Measurements from ENCODE around the gene LY6G6D.

LY6G6D gene

DNA sequence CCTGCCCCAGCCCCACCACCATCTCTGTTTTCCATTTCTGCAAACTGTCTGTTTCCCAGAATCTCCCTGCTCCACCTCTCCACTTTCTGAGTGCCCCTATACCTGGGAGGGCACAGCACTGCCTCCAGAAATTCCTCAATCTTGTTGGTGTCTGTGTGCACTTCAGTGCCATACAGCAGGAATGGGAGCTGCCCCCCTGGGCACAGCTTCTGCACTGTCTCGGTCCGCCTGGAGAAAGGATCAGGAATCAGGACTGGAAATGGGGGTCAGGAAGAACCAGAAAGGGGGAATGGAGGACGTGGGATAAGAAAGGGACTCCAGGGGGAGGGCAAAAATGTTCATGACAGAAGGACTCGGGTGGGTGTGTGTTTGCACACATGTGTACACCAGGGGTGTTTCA lies 18.6 kb downstream of the LY6G6D start:
- no peak for DNase-seq (ENCODE audit: extremely low read depth in 1 of 2, low read depth in 1 of 2)

- no peak for DNase-seq (ENCODE audit: extremely low read depth in 1 of 2, low read depth in 1 of 2)
Observed at GRCh38 chr6:31734247-31734820, 19.2 kb downstream of the LY6G6D start.

GRCh38 chr6:31734821-31735406 lies 19.8 kb downstream of the LY6G6D start:
- peak in 1 of 2 donors; percentile 52 for DNase-seq (ENCODE audit: extremely low read depth in 1 of 2, low read depth in 1 of 2)

DNA sequence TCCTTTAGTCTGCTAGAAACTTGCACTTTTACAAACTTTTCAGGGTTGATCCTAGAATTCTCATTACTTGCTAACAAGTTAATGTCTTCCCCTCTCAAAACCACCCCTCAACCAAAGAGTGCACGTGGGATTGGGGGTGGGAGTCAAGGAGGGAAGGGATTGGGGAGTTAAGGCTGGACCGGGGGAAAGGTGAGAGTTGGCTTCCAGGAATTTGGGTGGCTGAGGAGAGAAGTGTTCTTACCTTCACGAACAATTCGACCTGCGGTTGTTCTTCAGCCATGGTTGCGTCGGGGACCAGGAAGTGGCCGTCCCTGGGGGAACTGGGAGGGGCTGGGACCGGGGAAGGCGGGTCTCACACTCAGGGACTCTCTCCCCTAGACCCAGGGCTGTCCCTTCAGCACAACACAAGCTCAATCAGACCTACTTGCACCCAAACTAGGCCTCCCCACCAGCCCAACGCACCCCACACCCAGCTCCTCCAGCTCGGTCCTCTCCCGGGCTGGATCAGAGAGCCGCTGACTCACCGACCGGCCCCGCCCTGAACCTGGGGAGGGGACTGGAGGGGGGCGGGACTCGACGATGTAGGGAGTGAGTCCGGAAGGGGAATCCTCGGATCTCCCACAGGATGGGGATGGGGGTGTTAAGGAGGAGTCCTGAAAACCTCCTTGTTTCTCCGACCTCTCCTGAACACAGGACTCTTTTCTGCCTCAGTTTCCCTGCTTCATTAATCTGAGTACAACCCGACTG lies 21.0 kb downstream of the LY6G6D start, which contains the start of gene CLIC1:
TSS of gene CLIC1 (minus strand) at position 510 of the 747 bp plus-strand sequence. CDS start at position 280, 230 bp downstream.
- DNase-seq (ENCODE audit: extremely low read depth in 1 of 2, low read depth in 1 of 2), result peak; percentile 66 to 75

DNA sequence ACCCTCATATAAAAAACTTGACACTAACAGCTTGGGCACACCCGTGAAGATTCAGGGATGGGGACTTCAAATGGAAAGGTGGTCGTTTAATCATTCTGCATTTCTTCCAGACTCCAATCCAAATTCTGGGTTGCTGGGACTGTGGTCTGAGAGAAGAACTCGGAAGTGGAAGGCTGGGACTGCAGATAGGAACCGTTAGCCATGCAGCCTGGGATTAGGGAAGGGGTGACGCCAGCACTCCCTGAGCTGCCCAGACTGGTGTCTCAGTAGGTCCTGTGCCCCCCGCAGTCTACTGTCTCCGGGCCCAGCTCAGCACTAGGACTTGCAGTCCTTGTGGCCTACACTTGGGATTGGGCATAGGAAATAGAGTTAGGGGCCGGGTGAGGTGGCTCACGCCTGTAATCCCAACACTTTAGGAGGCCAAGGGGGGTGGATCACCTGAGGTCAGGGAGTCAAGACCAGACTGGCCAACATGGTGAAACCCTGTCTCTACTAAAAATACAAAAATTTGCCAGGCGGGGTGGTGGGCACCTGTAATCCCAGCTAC lies 21.7 kb downstream of the LY6G6D start:
- no peak for DNase-seq (ENCODE audit: extremely low read depth in 1 of 2, low read depth in 1 of 2)

DNA sequence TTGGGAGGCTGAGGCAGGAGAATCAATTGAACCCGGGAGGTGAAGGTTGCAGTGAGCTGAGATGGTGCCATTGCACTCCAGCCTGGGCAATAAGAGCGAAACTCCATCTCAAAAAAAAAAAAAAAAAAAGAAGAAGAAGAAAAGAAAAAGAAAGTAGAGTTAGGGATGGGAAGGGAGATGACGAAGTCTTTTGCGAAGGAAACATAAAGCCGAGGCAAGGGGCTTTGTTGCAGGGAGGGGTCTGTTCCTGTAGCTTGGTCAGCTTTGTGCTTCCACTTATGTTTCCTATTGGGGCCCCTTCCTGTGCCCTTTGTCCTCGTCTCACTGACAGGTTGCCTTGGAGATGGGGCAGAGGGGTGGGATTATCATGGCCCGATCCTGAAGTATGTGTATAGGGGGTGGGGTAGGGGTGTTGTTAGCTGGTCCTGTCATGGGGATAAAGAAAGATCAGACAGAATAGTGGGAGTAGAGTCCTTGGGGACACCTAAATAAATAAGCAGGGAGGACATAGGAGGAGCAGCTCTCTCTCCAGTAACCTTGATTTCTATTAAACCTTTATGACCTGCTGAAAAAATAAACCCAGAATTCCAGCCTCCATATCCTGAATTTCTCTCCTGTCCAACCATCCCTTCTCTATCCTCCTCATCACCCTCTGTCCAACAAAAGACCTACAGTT lies 22.3 kb downstream of the LY6G6D start:
- DNase-seq (ENCODE audit: extremely low read depth in 1 of 2, low read depth in 1 of 2), result no peak

DNA sequence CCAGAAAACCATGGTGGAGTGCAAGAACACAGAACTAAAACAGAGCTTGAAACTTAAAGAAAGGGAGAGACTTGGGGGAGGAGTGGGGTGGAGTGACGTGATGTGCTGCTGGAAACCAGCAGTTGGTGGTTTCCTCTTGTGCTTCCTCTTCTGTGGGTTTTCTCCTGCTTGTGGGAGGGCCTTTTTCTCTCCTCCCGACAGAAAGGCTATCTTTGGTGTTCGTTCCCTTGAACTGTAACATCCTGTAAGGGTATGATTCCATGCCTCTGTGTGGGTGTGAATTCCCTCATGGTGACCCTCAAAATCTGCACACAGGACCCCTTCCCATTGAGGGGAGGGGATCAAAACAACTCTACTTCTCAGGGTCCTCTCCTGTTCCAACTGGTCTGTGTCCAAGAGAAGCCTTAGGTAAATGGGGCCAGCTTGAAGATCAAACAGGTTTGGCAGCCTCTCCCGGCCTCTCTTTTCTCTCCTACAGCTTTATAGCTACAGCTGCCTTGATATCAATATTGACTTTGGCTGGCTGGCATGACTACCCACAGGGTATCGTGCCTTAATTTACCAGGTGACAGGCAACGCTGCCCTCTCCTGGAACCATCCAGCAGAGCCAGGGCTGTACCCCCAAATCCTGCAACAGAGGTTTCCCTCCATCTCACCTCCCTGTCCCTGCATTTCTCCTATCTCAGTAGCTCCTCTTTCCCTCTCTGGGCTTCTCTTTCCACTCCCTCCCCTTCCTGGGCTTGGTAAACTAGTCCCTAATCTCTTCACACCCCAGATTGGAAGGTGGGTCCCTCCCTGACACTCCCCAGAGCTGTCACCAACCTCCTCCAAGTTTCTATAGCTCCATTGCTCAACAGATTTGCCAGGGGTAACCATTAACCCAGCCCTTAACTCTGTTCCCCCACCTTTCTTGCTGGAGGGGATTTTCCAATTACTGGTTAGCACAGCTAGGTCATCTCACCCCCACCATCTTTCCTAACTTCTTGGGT lies 23.1 kb downstream of the LY6G6D start:
- peak in 1 of 2 donors; percentile 63 for DNase-seq (ENCODE audit: extremely low read depth in 1 of 2, low read depth in 1 of 2)

DNA sequence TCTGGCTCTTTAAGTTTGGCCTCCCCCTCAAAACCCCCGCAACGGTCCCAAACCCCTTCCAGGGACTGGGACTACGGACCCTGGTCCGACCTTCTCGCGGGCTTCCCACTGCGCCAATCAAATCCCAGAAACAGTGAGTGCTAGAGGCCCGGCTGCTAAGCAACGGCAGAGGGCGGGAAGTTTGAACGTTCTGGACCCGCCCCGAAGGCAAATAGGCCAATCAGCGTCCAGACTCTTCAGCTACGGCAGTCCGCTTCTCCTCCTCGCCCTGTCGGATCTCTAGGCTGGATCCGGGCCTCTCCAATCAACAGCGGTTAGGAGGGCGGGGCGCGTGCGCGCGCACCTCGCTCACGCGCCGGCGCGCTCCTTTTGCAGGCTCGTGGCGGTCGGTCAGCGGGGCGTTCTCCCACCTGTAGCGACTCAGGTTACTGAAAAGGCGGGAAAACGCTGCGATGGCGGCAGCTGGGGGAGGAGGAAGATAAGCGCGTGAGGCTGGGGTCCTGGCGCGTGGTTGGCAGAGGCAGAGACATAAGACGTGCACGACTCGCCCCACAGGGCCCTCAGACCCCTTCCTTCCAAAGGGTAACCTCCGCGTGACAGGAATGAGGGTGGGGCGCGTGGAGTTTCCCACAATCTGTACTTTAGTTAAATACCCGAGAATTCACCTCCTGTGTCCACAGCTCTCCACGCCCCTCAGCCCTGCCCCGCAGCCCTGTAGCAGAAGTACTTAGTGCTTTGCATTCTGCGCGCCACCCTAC lies 24.7 kb downstream of the LY6G6D start, which contains the start of gene MSH5:
TSS of gene MSH5 (plus strand) at position 367 of the 758 bp plus-strand sequence. CDS start 462 bp downstream, outside the sequence.
- peak; percentile 97 for DNase-seq (ENCODE audit: extremely low read depth in 1 of 2, low read depth in 1 of 2)

- no peak for DNase-seq (ENCODE audit: extremely low read depth in 1 of 2, low read depth in 1 of 2)
Observed at GRCh38 chr6:31740397-31741223, 25.5 kb downstream of the LY6G6D start.

GRCh38 chr6:31741815-31742214 lies 26.7 kb downstream of the LY6G6D start:
- no peak for DNase-seq (ENCODE audit: extremely low read depth in 1 of 2, low read depth in 1 of 2)

- DNase-seq (ENCODE audit: extremely low read depth in 1 of 2, low read depth in 1 of 2), result no peak
Observed at GRCh38 chr6:31742894-31743293, 27.7 kb downstream of the LY6G6D start.

GRCh38 chr6:31744422-31744821 lies 29.3 kb downstream of the LY6G6D start:
- DNase-seq (ENCODE audit: extremely low read depth in 1 of 2, low read depth in 1 of 2), result no peak

- no peak for DNase-seq (ENCODE audit: extremely low read depth in 1 of 2, low read depth in 1 of 2)
Observed at GRCh38 chr6:31749301-31750036, 34.3 kb downstream of the LY6G6D start.

GRCh38 chr6:31750411-31751022 lies 35.4 kb downstream of the LY6G6D start:
- no peak for DNase-seq (ENCODE audit: extremely low read depth in 1 of 2, low read depth in 1 of 2)

DNA sequence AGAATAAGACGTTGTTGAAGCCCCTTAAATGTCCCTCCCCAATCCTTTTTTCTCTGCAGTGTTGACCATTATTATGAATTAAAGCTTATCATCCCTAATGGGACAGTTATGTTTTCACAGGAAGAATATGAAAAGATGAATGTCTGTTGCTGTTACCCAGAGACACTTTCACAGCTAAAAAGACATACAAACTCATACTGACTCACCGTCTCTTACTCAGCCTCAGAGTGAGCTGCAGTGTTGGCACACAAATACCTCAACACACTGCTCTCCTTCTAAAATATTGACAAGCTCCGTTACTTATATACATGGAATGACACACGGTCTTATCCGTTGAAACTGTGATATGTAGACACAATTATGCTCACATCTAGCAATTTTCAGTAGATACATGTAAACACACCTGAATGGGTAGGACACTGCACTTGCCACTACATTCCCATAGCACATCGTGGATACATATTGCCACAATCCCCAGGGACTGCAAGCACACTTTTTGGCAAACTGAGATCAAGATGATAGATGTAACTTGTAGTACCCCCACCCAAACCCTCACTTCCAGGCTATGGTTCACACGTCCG lies 37.7 kb downstream of the LY6G6D start:
- no peak for DNase-seq (ENCODE audit: extremely low read depth in 1 of 2, low read depth in 1 of 2)

GRCh38 chr6:31758281-31758680 lies 43.1 kb downstream of the LY6G6D start:
- DNase-seq (ENCODE audit: extremely low read depth in 1 of 2, low read depth in 1 of 2), result no peak

DNA sequence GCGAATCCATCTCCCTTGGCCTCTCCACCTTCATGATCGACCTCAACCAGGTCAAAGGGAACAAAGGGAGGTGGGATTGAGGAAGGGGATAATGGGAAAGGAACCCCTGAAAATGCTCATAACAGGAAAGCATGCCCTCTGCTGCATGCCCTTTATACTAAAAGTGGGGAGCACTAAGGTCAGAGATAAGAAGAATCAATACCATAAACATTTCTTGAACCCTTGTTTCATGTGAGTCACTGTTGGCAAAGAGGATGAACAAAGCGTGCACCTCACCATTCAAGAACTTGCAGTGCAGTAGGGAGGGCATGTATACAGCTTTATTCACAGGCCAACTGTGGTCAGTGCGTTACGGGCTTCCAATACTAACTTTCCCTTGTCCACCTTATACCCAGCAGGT lies 45.6 kb downstream of the LY6G6D start:
- no peak for DNase-seq (ENCODE audit: extremely low read depth in 1 of 2, low read depth in 1 of 2)
